Uterus (tissue), 2 donors: Measurements from ENCODE around the gene MISFA.

ENCODE experiments used
- POLR2A ChIP-seq, 2 donors: fragments of 450-650 bp; IDR thresholded peaks; one replicate each; pipeline ENCODE4 v1.6.1; 2016; ENCODE audit warnings: antibody characterized with exemption in 2 of 2, mild to moderate bottlenecking in 1 of 2, moderate library complexity in 1 of 2
- TF ChIP-seq, protein P1 (sequence below), 4 experiments: fragments of 200-600 bp in 2 of 4; fragments of 450-650 bp in 2 of 4; sonication (generic) in 2 of 4; IDR thresholded peaks; one replicate each; pipeline ENCODE4 v1.5.1; 2016 to 2019; ENCODE audit warnings: antibody characterized with exemption in 4 of 4, mild to moderate bottlenecking in 2 of 4, moderate library complexity in 1 of 4

DNA sequence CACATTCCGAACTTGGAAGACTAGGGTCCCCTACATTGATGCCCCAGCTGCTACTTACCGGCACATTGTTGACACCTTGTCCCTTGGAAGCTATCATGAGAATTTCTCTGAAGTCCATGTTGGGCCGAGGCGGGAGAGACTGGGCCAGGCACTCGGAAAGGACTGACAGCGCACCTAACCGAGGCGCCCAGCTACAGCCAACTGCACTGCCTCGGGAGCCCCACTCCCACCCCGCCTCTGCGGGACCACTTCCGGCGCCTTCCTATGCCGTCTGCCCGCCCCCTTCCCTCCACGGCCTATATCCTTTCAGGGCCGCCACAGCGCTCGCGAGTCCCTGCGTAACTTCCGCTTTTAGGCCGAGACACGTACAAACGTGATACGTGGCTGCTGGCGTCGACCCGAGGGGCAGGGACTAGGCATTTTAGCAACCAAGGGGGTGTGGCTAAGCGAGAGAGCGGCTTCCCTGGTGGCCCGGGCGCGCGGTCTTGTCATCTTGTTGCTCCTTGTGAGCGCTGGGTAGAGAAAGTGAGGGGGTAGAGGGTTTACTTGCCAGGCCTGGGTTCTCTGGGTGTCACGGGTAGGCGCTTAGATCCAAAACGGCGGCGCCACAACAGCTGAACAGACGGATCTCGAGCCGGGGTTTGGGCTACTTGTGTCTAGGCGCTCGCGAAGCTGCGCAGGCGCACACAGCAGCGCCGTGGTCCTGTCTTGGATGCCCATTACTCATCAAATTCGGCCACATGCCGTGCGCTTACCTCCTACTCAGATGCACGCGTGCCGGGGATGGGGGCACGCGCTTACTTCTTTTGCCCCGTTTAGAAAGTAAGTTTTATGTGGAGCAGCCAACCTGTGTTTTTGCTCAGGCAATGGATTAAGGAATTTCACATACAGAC lies 34.8 kb downstream of the MISFA start, which contains the start of gene SPTY2D1:
- TF ChIP-seq, protein P1, sequence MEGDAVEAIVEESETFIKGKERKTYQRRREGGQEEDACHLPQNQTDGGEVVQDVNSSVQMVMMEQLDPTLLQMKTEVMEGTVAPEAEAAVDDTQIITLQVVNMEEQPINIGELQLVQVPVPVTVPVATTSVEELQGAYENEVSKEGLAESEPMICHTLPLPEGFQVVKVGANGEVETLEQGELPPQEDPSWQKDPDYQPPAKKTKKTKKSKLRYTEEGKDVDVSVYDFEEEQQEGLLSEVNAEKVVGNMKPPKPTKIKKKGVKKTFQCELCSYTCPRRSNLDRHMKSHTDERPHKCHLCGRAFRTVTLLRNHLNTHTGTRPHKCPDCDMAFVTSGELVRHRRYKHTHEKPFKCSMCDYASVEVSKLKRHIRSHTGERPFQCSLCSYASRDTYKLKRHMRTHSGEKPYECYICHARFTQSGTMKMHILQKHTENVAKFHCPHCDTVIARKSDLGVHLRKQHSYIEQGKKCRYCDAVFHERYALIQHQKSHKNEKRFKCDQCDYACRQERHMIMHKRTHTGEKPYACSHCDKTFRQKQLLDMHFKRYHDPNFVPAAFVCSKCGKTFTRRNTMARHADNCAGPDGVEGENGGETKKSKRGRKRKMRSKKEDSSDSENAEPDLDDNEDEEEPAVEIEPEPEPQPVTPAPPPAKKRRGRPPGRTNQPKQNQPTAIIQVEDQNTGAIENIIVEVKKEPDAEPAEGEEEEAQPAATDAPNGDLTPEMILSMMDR (IDR thresholded peaks at IDR 0.05): peak in 2 of 4 experiments; percentile 20 to 41
- TF ChIP-seq POLR2A (IDR thresholded peaks at IDR 0.05): peak; percentile 89 to 90
